ENCODE data around the gene PCDHGA1.
"Not testable (repeated sequence)": the region's sequence is repeated elsewhere in the genome, so short reads cannot be mapped to it uniquely, and the experiment has no call there.

PCDHGA1 gene

GRCh38 chr5:141383345-141383744, 53.0 kb downstream of the PCDHGA1 start:
- FAIRE-seq, result no peak

DNA sequence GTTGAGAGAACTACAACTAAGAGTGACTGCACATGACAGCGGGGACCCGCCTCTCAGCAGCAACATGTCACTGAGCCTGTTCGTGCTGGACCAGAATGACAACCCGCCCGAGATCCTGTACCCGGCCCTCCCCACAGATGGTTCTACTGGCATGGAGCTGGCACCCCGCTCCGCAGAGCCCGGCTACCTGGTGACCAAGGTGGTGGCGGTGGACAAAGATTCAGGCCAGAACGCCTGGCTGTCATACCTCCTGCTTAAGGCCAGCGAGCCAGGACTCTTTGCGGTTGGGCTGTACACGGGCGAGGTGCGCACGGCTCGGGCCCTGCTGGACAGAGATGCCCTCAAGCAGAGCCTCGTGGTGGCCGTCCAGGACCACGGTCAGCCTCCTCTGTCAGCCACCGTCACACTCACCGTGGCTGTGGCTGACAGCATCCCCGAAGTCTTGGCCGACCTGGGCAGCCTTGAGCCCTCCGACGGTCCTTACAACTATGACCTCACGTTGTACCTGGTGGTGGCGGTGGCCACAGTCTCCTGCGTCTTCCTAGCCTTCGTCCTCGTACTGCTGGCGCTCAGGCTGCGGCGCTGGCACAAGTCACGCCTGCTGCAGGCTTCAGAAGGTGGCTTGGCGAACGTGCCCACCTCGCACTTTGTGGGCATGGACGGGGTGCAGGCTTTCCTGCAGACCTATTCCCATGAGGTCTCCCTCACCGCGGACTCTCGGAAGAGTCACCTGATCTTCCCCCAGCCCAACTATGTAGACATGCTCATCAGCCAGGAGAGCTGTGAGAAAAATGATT, 54.4 kb downstream of the PCDHGA1 start:
- no peak for FAIRE-seq

- FAIRE-seq, result not testable (repeated sequence)
Measured at GRCh38 chr5:141387557-141388311, 57.4 kb downstream of the PCDHGA1 start, which contains the start of gene PCDHGB4. Gene PCDHGB4, plus strand, starts transcription at chr5:141387698. Its CDS starts 187 bp downstream, at chr5:141387885.

- FAIRE-seq, result no peak
Measured at GRCh38 chr5:141388661-141389060, 58.3 kb downstream of the PCDHGA1 start.

DNA sequence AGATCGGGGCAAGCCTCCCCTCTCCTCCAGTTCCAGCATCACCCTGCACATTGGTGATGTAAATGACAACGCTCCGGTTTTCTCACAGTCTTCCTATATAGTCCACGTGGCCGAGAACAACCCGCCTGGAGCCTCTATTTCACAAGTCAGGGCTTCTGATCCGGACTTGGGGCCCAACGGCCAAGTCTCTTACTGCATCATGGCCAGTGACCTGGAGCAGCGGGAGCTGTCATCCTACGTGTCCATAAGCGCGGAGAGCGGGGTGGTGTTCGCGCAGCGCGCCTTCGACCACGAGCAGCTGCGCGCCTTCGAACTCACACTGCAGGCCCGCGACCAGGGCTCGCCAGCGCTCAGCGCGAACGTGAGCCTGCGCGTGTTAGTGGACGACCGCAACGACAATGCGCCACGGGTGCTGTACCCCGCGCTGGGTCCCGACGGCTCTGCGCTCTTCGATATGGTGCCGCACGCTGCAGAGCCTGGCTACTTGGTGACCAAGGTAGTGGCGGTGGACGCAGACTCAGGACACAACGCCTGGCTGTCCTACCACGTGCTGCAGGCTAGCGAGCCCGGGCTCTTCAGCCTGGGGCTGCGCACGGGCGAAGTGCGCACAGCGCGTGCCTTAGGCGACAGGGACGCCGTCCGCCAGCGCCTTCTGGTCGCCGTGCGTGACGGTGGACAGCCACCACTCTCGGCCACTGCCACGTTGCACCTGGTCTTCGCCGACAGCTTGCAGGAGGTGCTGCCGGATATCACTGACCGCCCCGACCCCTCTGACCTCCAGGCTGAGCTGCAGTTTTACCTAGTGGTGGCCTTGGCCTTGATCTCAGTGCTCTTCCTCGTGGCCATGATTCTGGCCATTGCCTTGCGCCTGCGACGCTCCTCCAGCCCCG, 59.1 kb downstream of the PCDHGA1 start:
- no peak for FAIRE-seq

- FAIRE-seq, result no peak
Measured at GRCh38 chr5:141392429-141393198, 62.3 kb downstream of the PCDHGA1 start, which contains the start of gene PCDHGA8. Gene PCDHGA8, plus strand, starts transcription at chr5:141392633. Its CDS starts 181 bp downstream, at chr5:141392814.

- no peak for FAIRE-seq
Measured at GRCh38 chr5:141393267-141393666, 63.0 kb downstream of the PCDHGA1 start.

DNA sequence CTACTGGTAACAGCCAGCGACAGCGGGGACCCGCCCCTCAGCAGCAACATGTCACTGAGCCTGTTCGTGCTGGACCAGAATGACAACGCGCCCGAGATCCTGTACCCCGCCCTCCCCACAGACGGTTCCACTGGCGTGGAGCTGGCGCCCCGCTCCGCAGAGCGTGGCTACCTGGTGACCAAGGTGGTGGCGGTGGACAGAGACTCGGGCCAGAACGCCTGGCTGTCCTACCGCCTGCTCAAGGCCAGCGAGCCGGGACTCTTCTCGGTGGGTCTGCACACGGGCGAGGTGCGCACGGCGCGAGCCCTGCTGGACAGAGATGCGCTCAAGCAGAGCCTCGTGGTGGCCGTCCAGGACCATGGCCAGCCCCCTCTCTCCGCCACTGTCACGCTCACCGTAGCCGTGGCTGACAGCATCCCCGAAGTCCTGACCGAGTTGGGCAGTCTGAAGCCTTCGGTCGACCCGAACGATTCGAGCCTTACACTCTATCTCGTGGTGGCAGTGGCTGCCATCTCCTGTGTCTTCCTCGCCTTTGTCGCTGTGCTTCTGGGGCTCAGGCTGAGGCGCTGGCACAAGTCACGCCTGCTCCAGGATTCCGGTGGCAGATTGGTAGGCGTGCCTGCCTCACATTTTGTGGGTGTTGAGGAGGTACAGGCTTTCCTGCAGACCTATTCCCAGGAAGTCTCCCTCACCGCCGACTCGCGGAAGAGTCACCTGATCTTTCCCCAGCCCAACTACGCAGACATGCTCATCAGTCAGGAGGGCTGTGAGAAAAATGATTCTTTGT, 64.3 kb downstream of the PCDHGA1 start:
- not testable (repeated sequence) for FAIRE-seq

DNA sequence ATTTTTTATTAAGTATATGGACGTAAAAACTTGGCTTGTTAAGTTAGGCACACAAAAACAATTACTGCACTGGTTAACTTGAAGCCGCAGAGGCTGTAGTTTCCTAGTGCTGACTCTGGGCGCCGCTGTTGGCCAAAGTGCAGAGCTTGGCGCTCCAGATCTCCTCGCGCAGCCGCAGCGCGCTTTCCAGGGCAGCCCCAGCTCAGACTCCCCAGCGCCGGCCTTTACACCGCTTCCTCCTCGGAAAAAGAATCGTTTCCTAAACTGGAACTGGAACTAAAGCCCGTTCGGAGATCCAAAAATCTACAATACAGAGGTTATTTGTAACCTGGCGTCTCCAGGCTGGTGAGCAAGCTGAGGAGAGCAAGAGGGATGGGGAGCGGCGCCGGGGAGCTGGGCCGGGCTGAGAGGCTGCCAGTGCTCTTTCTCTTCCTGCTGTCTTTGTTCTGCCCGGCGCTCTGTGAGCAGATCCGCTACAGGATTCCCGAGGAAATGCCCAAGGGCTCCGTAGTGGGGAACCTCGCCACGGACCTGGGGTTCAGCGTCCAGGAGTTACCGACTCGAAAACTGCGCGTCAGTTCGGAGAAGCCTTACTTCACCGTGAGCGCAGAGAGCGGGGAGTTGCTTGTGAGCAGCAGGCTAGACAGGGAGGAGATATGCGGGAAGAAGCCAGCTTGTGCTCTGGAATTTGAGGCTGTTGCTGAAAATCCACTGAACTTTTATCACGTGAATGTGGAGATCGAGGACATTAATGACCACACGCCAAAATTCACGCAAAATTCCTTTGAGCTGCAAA, 67.6 kb downstream of the PCDHGA1 start, which contains the start of gene PCDHGB5:
Gene PCDHGB5, plus strand, starts transcription at position 192 of the 796 bp plus-strand sequence. Its CDS starts 181 bp downstream, at position 373.
- FAIRE-seq, result not testable (repeated sequence)

DNA sequence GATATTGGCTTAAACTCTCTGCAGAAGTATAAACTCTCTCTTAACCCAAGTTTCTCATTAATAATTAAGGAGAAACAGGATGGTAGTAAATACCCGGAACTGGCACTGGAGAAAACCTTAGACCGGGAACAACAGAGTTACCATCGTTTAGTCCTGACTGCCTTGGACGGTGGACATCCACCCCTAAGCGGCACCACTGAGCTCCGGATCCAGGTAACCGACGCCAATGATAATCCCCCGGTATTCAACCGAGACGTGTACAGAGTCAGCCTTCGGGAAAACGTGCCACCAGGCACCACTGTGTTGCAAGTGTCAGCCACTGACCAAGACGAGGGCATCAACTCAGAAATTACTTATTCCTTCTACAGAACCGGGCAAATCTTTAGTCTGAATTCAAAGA, 68.3 kb downstream of the PCDHGA1 start:
- FAIRE-seq, result no peak

- FAIRE-seq, result no peak
Measured at GRCh38 chr5:141399555-141400258, 69.4 kb downstream of the PCDHGA1 start.

DNA sequence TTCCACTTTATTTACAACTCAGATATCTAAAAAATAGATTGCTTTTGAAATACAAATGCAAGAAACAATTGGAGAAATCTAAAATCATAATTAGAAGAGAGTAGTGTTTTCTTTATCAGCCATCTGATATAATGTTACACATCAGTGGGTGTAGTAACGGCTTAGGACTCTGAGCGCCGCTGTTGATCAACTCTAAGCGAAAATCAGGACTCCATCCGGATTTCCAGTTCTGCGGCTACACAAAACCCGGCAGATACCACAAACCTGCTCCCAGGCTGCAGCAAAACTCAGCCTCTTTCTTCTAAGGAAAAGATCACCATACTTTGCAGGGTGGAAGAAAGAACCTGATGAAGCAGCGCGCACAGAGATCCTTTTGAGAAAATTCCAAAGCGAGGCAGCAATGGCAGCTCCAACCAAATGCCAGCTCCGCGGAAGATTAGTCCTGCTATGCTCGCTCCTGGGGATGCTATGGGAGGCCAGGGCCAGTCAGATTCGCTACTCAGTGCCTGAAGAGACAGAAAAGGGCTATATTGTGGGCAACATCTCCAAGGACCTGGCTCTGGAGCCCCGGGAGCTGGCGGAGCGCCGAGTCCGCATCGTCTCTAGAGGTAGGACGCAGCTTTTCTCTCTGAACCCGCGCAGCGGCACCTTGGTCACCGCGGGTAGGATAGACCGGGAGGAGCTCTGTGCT, 72.4 kb downstream of the PCDHGA1 start, which contains the start of gene PCDHGA9:
Gene PCDHGA9, plus strand, starts transcription at position 226 of the 691 bp plus-strand sequence. Its CDS starts 175 bp downstream, at position 401.
- no peak for FAIRE-seq

DNA sequence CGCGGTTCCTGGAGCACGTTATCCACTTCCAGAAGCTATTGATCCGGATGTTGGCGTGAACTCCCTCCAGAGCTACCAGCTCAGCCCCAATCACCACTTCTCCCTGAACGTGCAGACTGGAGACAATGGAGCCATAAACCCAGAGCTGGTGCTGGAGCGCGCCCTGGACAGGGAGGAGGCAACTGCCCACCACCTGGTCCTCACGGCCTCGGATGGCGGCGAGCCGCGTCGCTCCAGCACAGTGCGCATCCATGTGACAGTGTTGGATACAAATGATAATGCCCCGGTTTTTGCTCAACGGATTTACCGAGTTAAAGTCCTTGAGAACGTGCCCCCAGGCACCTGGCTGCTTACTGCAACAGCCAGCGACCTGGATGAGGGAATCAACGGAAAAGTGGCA, 73.1 kb downstream of the PCDHGA1 start:
- FAIRE-seq, result no peak

DNA sequence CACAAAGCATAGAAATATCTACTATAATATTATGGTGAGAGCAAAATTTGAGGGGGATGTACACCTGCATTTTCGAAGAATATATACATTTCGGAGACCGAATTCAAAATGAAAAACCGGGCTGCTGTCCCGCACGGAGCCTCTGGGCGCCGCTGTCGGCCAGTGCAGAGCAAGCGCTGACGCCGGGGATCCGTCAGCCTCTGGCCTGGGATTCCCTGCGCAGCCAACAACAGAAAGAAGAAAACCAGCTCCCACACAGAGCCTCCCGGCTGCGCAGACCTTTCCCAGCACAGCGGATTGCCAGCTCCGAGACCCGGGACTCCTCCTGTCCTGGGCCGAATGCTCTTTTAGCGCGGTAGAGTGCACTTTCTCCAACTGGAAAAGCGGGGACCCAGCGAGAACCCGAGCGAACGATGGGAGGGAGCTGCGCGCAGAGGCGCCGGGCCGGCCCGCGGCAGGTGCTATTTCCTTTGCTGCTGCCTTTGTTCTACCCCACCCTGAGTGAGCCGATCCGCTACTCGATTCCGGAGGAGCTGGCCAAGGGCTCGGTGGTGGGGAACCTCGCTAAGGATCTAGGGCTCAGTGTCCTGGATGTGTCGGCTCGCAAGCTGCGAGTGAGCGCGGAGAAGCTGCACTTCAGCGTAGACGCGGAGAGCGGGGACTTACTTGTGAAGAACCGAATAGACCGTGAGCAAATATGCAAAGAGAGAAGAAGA, 77.6 kb downstream of the PCDHGA1 start, which contains the start of gene PCDHGB6:
Gene PCDHGB6, plus strand, starts transcription at position 232 of the 716 bp plus-strand sequence. Its CDS starts 182 bp downstream, at position 414.
- not testable (repeated sequence) for FAIRE-seq

- FAIRE-seq, result no peak
Measured at GRCh38 chr5:141409598-141410306, 79.4 kb downstream of the PCDHGA1 start.

DNA sequence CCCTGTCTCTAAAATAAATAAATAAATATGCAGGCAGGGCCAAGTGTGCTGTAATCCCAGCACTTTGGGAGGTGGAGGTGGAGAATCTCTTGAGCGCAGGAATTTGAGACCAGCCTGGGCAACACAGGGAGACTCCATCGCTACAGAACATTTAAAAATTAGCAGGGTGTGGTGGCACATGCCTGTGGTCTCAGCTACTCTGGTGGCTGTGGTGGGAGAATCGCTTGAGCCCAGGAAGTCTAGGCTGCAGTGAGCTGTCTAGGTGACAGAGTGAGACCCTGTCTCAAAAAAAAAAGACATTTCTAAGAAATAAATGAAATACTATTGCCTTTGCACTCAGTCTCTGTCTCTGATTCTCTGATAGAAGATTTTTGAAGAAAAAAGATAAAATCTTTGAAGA, 81.3 kb downstream of the PCDHGA1 start:
- no peak for FAIRE-seq

Measured in colon (tissue), 2 donors.